HEK293 (cell line): Measurements from ENCODE around the gene HIPK2.

Experiments used
- CTCF ChIA-PET: fragments of 350-600 bp; formaldehyde crosslinking; extraction: SDS; loops from one replicate; lab custom pipeline; 2021; ENCODE audit warnings: antibody characterized with exemption; lab: Yijun Ruan, JAX
- POLR2A ChIA-PET: fragments of 300-600 bp; formaldehyde crosslinking; extraction: SDS; loops from one replicate; lab custom pipeline; 2020; ENCODE audit warnings: antibody characterized with exemption, inconsistent platforms; lab: Yijun Ruan, JAX
- H3K27ac ChIP-seq: fragments of 200-500 bp; sonication (Bioruptor generic); 2 replicates; pipeline ENCODE4 v1.5.1; 2014; ENCODE audit warnings: low read depth, low read length, control low read depth, inconsistent platforms; ENCODE audit errors: extremely low read depth
- H3K36me3 ChIP-seq, 2 experiments: fragments of 200-500 bp in 1 of 2; sonication (Bioruptor generic) in 1 of 2; 1 replicate in 1 of 2; 2 replicates in 1 of 2; pipeline ENCODE4 v1.5.1; 2014 to 2017; ENCODE audit warnings: inconsistent platforms in 2 of 2, low read length in 2 of 2; ENCODE audit not compliant: control insufficient read depth in 2 of 2, insufficient read depth in 1 of 2
- H3K4me1 ChIP-seq: fragments of 200-500 bp; sonication (Bioruptor generic); 2 replicates; pipeline ENCODE4 v1.5.1; 2014; ENCODE audit warnings: mild to moderate bottlenecking, low read length, inconsistent platforms; ENCODE audit not compliant: control insufficient read depth, insufficient read depth
- H3K4me3 ChIP-seq: 2 replicates; pipeline ENCODE4 v1.5.1; 2011; ENCODE audit warnings: low read depth, mild to moderate bottlenecking, control low read depth, low read length, moderate library complexity
- H3K9me3 ChIP-seq: fragments of 200-500 bp; sonication (Bioruptor generic); 2 replicates; pipeline ENCODE4 v1.5.1; 2014; ENCODE audit warnings: low read depth, low read length, inconsistent platforms; ENCODE audit not compliant: control insufficient read depth, insufficient read depth
- GLIS1 ChIP-seq: fragments of 450-650 bp; formaldehyde crosslinking; IDR thresholded peaks from 2 replicates; pipeline ENCODE4 v1.5.1; 2016; ENCODE audit warnings: missing biosample characterization, missing genetic modification characterization
- YY1 ChIP-seq: fragments of 450-650 bp; formaldehyde crosslinking; IDR thresholded peaks from 2 replicates; pipeline ENCODE4 v1.5.1; 2018; ENCODE audit warnings: missing biosample characterization, missing genetic modification characterization
- ZIC2 ChIP-seq: fragments of 450-650 bp; formaldehyde crosslinking; IDR thresholded peaks from 2 replicates; pipeline ENCODE4 v1.5.1; 2016; ENCODE audit warnings: missing biosample characterization, missing genetic modification characterization
- ZNF114 ChIP-seq: fragments of 450-650 bp; formaldehyde crosslinking; IDR thresholded peaks from 2 replicates; pipeline ENCODE4 v1.5.0; 2017; ENCODE audit warnings: missing biosample characterization, missing genetic modification characterization
- ZNF423 ChIP-seq: fragments of 450-650 bp; formaldehyde crosslinking; IDR thresholded peaks from 2 replicates; pipeline ENCODE4 v1.5.1; 2016; ENCODE audit warnings: missing biosample characterization, missing genetic modification characterization
- ZNF426 ChIP-seq: fragments of 450-650 bp; formaldehyde crosslinking; IDR thresholded peaks from 2 replicates; pipeline ENCODE4 v1.5.1; 2017; ENCODE audit warnings: missing biosample characterization, missing genetic modification characterization, mild to moderate bottlenecking, inconsistent platforms, moderate library complexity
- ZNF548 ChIP-seq: fragments of 450-650 bp; formaldehyde crosslinking; IDR thresholded peaks from 2 replicates; pipeline ENCODE4 v1.5.1; 2016; ENCODE audit warnings: missing biosample characterization, missing genetic modification characterization
- ZNF560 ChIP-seq: fragments of 450-650 bp; formaldehyde crosslinking; IDR thresholded peaks from 2 replicates; pipeline ENCODE4 v1.5.1; 2017; ENCODE audit warnings: missing biosample characterization, missing genetic modification characterization, borderline replicate concordance
- ZNF610 ChIP-seq: fragments of 450-650 bp; formaldehyde crosslinking; IDR thresholded peaks from 2 replicates; pipeline ENCODE4 v1.5.1; 2016; ENCODE audit warnings: missing biosample characterization, missing genetic modification characterization, borderline replicate concordance
- ZNF654 ChIP-seq: fragments of 450-650 bp; formaldehyde crosslinking; IDR thresholded peaks from 2 replicates; pipeline ENCODE4 v1.5.1; 2016; ENCODE audit warnings: low read depth, missing biosample characterization, missing genetic modification characterization
- ZNF768 ChIP-seq: fragments of 450-650 bp; formaldehyde crosslinking; IDR thresholded peaks from 2 replicates; pipeline ENCODE4 v1.5.1; 2018; ENCODE audit warnings: missing biosample characterization, mild to moderate bottlenecking, missing genetic modification characterization
- ZSCAN16 ChIP-seq: fragments of 450-650 bp; formaldehyde crosslinking; IDR thresholded peaks from 2 replicates; pipeline ENCODE4 v1.5.1; 2016; ENCODE audit warnings: missing biosample characterization, missing genetic modification characterization
- TF ChIP-seq, protein P1 (sequence below): fragments of 450-650 bp; formaldehyde crosslinking; IDR thresholded peaks from 2 replicates; pipeline ENCODE4 v1.5.1; 2016; ENCODE audit warnings: missing biosample characterization, missing genetic modification characterization
- TF ChIP-seq, protein P2 (sequence below): fragments of 450-650 bp; formaldehyde crosslinking; IDR thresholded peaks from 2 replicates; pipeline ENCODE4 v1.5.1; 2017; ENCODE audit warnings: missing biosample characterization, missing genetic modification characterization
- TF ChIP-seq, protein P3 (sequence below): fragments of 450-650 bp; formaldehyde crosslinking; IDR thresholded peaks from 2 replicates; pipeline ENCODE4 v1.5.1; 2016; ENCODE audit warnings: missing biosample characterization, missing genetic modification characterization
- TF ChIP-seq, protein P4 (sequence below): fragments of 450-650 bp; formaldehyde crosslinking; IDR thresholded peaks from 2 replicates; pipeline ENCODE4 v1.5.1; 2016; ENCODE audit warnings: missing biosample characterization, missing genetic modification characterization

HIPK2 gene

DNA sequence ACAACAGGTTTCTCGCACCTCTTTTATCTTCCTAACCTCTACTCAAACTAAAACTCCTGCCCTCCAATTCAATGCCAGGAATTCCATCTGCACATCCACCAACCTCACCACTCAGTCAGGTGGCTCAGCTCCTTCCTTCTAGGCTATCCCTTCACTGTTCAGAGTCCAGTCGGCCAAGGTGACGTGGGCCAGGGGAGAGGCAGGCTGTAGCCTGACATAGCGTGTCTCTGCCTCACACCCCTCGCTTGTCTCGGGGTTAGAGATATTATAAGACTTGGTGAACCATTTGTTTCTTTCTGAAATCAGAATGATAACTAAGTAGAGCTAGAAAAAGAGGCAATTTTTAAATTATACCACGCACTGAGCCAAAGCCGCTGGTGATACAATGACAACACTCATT, 31.1 kb downstream of the HIPK2 start:
- TF ChIP-seq ZNF423 (tag by site-specific recombination) (no peak), ZNF426 (tag by site-specific recombination) (no peak)
- TF ChIP-seq, protein P1, sequence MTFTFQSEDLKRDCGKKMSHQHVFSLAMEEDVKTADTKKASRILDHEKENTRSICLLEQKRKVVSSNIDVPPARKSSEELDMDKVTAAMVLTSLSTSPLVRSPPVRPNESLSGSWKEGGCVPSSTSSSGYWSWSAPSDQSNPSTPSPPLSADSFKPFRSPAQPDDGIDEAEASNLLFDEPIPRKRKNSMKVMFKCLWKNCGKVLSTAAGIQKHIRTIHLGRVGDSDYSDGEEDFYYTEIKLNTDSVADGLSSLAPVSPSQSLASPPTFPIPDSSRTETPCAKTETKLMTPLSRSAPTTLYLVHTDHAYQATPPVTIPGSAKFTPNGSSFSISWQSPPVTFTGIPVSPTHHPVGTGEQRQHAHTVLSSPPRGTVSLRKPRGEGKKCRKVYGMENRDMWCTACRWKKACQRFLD (tag by site-specific recombination), result no peak
- TF ChIP-seq, protein P2, sequence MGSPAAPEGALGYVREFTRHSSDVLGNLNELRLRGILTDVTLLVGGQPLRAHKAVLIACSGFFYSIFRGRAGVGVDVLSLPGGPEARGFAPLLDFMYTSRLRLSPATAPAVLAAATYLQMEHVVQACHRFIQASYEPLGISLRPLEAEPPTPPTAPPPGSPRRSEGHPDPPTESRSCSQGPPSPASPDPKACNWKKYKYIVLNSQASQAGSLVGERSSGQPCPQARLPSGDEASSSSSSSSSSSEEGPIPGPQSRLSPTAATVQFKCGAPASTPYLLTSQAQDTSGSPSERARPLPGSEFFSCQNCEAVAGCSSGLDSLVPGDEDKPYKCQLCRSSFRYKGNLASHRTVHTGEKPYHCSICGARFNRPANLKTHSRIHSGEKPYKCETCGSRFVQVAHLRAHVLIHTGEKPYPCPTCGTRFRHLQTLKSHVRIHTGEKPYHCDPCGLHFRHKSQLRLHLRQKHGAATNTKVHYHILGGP (tag by site-specific recombination), result no peak
- TF ChIP-seq, protein P3, sequence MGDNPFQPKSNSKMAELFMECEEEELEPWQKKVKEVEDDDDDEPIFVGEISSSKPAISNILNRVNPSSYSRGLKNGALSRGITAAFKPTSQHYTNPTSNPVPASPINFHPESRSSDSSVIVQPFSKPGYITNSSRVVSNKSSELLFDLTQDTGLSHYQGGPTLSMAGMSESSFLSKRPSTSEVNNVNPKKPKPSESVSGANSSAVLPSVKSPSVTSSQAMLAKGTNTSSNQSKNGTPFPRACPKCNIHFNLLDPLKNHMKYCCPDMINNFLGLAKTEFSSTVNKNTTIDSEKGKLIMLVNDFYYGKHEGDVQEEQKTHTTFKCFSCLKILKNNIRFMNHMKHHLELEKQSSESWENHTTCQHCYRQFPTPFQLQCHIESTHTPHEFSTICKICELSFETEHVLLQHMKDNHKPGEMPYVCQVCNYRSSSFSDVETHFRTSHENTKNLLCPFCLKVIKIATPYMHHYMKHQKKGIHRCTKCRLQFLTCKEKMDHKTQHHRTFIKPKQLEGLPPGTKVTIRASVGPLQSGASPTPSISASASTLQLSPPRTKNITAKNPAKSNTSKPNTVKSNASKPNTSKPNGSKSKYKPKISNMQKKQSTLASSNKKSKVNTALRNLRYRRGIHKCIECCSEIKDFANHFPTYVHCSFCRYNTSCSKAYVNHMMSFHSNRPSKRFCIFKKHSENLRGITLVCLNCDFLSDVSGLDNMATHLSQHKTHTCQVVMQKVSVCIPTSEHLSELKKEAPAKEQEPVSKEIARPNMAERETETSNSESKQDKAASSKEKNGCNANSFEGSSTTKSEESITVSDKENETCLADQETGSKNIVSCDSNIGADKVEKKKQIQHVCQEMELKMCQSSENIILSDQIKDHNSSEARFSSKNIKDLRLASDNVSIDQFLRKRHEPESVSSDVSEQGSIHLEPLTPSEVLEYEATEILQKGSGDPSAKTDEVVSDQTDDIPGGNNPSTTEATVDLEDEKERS, result no peak
- CTCF ChIA-PET, result interaction anchor here (0.7 kb wide), 1 partner anchor 221 kb away, joined by 3 read pairs; no protein-coding TSS in a partner anchor
- POLR2A ChIA-PET, result no interaction called here

DNA sequence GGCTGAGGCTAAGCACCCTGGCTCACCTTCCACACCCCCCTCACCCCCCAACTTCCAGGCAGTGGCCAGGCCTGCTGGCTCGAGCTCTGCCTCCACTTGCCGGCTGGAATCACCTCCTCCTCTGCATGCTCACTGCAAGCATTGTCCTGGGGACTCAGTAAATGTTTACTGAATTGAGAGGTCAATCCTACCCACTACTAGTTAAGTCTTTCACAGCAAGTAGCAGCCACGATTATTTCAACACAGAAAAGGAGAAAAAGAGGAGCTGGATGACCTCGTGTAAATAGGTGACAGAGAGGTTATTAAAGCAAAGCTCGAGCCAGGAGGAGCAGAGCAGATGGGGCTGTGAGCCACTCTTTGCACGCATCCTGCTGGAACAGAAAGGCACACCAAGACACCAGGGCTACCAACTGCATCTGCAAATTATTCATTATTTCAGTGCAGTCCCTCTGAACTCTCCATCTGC, 32.1 kb downstream of the HIPK2 start:
- POLR2A ChIA-PET, result no interaction called here
- Histone ChIP-seq H3K9me3 (no peaks in the 10 kb centered on the region), H3K4me1 (no peaks in the 10 kb centered on the region), H3K27ac (no peak overlapping the region), H3K36me3 (no peaks in the 10 kb centered on the region), H3K4me3 (no peak overlapping the region)
- TF ChIP-seq ZIC2 (tag by site-specific recombination), result peak; percentile 40; the same call in 1 of the 2 replicates
- no peak for TF ChIP-seq ZNF654
- no peak for TF ChIP-seq ZNF610 (tag by site-specific recombination)
- no peak for TF ChIP-seq ZNF768 (tag by site-specific recombination)
- TF ChIP-seq, protein P4, sequence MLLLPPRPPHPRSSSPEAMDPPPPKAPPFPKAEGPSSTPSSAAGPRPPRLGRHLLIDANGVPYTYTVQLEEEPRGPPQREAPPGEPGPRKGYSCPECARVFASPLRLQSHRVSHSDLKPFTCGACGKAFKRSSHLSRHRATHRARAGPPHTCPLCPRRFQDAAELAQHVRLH (tag by site-specific recombination), result no peak
- no peak for TF ChIP-seq ZNF548 (tag by site-specific recombination)
- TF ChIP-seq ZNF560, result no peak
- CTCF ChIA-PET, result interaction anchor here (0.7 to 1.5 kb wide), 2 partner anchors 127 to 1904 kb away, joined by 3 read pairs; no protein-coding TSS in a partner anchor

More for the DNA sequence above, 31.1 kb downstream of the HIPK2 start:
- Histone ChIP-seq H3K4me3 (no peak overlapping the region), H3K27ac (no peak overlapping the region), H3K9me3 (no peaks in the 10 kb centered on the region), H3K4me1 (no peaks in the 10 kb centered on the region), H3K36me3 (no peaks in the 10 kb centered on the region)

DNA sequence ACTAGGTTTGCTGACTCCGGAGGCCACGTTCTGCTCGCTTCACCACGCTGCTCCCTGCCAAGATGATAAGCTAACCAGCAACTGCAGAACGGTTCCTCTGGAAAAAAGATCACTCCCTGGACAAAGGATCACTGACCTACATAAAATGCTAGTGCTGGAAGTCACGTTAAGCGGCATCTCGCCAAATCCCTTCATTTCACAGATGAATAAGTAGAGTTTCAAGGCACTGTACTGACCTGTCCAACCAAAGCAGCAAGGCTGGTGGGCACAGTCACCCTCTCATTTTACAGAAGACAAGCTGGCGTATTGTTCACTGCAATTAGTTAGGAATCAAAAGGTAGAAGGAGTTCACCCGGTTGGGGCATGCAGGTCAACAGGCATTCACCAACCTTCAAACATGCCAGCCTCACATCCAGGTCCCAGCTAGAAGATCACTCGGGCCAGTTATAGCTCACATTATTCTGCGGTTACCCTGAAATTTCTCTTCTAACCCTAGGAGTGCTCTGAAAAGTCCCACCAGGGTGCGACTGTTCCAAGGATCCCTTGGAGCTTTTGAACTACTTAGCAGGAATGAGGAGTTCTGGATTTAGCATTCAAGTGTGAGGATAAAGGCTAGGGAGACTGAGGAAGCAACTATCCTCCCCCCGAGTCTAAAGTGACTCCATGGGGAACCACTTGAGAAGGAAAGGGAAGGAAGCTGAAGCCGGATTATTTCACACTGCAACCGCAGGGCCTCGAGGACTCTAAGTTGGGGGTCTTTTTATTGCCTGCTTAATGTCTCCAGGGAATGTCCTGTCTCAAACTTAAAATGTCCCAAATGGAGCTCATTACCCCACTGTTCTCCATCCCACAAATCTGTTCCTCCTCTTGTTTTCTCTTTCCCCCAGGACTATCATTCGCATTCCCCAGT, 32.8 kb downstream of the HIPK2 start:
- TF ChIP-seq ZNF423 (tag by site-specific recombination), result peak; percentile 58; the same call in 1 of the 2 replicates
- TF ChIP-seq, protein P2 (tag by site-specific recombination), result no peak
- no peak for TF ChIP-seq ZNF114 (tag by site-specific recombination)
- TF ChIP-seq ZSCAN16 (tag by site-specific recombination), result no peak
- peak; percentile 39; the same call in 1 of the 2 replicates for TF ChIP-seq GLIS1
- no peak for TF ChIP-seq YY1
- peak; percentile 88 for TF ChIP-seq ZIC2 (tag by site-specific recombination)
- TF ChIP-seq, all 188 proteins: peak for 3
- H3K36me3 ChIP-seq, result no peaks in the 10 kb centered on the region
- H3K9me3 ChIP-seq, result no peaks in the 10 kb centered on the region
- ChIA-PET CTCF (interaction anchor here (1.5 kb wide), 1 partner anchor 126 kb away, joined by 3 read pairs; no protein-coding TSS in a partner anchor), POLR2A (no interaction called here)
- H3K4me1 ChIP-seq, result no peaks in the 10 kb centered on the region
- H3K27ac ChIP-seq, result no peak overlapping the region
- no peak overlapping the region for H3K4me3 ChIP-seq
